Fibroblast of upper back skin (primary cell): ENCODE results near the gene AGAP1.

Experiments used
- DNase-seq: peaks from one replicate; pipeline ENCODE4 v3.0.0-alpha.2; 2013

Gene AGAP1

GRCh38 chr2:235669983-235670962 is 176.4 kb downstream of the AGAP1 start:
- DNase-seq = peak; percentile 71

GRCh38 chr2:235670974-235671787 is 177.3 kb downstream of the AGAP1 start:
- DNase-seq = no peak

GRCh38 chr2:235672720-235673119 is 178.9 kb downstream of the AGAP1 start:
- no peak for DNase-seq

- no peak for DNase-seq
Measured at GRCh38 chr2:235674146-235674545, 180.3 kb downstream of the AGAP1 start.

- DNase-seq = no peak
Measured at GRCh38 chr2:235674812-235675211, 181.0 kb downstream of the AGAP1 start.

GRCh38 chr2:235675678-235676535 is 182.1 kb downstream of the AGAP1 start:
- peak; percentile 42 for DNase-seq

- DNase-seq = no peak
Measured at GRCh38 chr2:235676536-235676799, 182.6 kb downstream of the AGAP1 start.

- no peak for DNase-seq
Measured at GRCh38 chr2:235677276-235677788, 183.5 kb downstream of the AGAP1 start.

- no peak for DNase-seq
Measured at GRCh38 chr2:235677937-235678336, 184.1 kb downstream of the AGAP1 start.

- DNase-seq = no peak
Measured at GRCh38 chr2:235678712-235679111, 184.9 kb downstream of the AGAP1 start.

- no peak for DNase-seq
Measured at GRCh38 chr2:235679471-235679870, 185.6 kb downstream of the AGAP1 start.

- DNase-seq = no peak
Measured at GRCh38 chr2:235685024-235685721, 191.3 kb downstream of the AGAP1 start.

GRCh38 chr2:235688511-235689426 is 194.9 kb downstream of the AGAP1 start:
- no peak for DNase-seq

- no peak for DNase-seq
Measured at GRCh38 chr2:235689427-235689853, 195.6 kb downstream of the AGAP1 start.

GRCh38 chr2:235690082-235690808 is 196.4 kb downstream of the AGAP1 start:
- DNase-seq = no peak

GRCh38 chr2:235690809-235691450 is 197.1 kb downstream of the AGAP1 start:
- DNase-seq = no peak

GRCh38 chr2:235692076-235692475 is 198.2 kb downstream of the AGAP1 start:
- DNase-seq = no peak

GRCh38 chr2:235692671-235693171 is 198.9 kb downstream of the AGAP1 start:
- DNase-seq = no peak

GRCh38 chr2:235693279-235693678 is 199.4 kb downstream of the AGAP1 start:
- DNase-seq = no peak
